ENCODE data around the gene URM1. TPM values are rescaled to one million over a fixed set of nuclear protein-coding genes. Genes with fewer than 3 reads are reported as not detected.
A peak's percentile ranks its signal among the peaks of the same experiment; 100 is the strongest.

URM1 gene
- total RNA-seq, 1 experiment from 2014 or later: 45.4 TPM

DNA sequence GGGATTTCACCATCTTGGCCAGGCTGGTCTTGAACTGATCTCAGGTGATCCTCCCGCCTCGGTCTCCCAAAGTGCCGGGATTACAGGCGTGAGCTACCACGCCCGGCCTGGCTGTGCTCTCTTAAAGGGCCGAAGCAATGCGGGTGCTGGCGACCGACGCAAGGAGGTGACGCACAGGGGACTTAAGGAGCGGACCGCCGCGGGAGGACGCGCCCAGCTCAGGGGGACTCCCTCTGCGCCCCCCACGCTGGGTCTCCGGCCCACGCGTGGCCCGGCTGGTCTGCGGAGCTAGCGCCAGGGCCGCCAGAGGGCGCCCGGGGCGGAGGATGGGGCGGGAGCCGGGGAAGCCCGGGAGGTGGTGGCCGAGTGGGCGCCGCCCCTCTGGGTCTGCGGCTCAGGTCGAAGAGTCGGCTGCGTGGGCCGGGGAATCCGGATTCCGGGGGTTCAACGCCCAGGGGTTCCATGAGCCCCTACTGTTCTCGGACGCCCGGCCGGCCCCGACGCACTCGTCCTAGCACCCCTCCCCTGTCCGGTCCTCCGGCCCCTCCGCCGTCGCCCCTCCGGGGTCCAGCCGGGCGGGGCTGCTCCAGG, 49.0 kb downstream of the URM1 start:
- in situ Hi-C loops (cut with HindIII; ENCODE audit: low pct_unique_long_range_greater_than_20kb, low sequenced_read_pairs): no loop called here
- peak; percentile 91 for ATAC-seq
- no peaks in the 10 kb centered on the region for H3K36me3 ChIP-seq (ENCODE audit: control insufficient read depth, insufficient read depth, low read length)
- intact Hi-C loops (cut with micrococcal nuclease; ENCODE audit: unreplicated experiment): no loop called here
- peak overlapping the region; percentile 64 to 65 for H3K4me3 ChIP-seq (ENCODE audit: low read depth in 2 of 2, low read length in 2 of 2)
- H3K27ac ChIP-seq (ENCODE audit: low read length): peak overlapping the region; percentile 29; the same call in 1 of the 2 replicates
- H3K4me1 ChIP-seq (ENCODE audit: control insufficient read depth, insufficient read depth, low read length): peaks cover 4% of the 10 kb centered on the region
- TF ChIP-seq POLR2AphosphoS5 (IDR thresholded peaks at IDR 0.05; ENCODE audit: low read depth, low read length) (no peak), TCF7L2 (IDR thresholded peaks at IDR 0.05; ENCODE audit: low read depth, low read length) (no peak), SIN3A (IDR thresholded peaks at IDR 0.05; ENCODE audit: borderline replicate concordance, insufficient read depth, low read depth, low read length) (peak; percentile 48; the same call in 1 of the 2 replicates)
- TF ChIP-seq, protein P1, sequence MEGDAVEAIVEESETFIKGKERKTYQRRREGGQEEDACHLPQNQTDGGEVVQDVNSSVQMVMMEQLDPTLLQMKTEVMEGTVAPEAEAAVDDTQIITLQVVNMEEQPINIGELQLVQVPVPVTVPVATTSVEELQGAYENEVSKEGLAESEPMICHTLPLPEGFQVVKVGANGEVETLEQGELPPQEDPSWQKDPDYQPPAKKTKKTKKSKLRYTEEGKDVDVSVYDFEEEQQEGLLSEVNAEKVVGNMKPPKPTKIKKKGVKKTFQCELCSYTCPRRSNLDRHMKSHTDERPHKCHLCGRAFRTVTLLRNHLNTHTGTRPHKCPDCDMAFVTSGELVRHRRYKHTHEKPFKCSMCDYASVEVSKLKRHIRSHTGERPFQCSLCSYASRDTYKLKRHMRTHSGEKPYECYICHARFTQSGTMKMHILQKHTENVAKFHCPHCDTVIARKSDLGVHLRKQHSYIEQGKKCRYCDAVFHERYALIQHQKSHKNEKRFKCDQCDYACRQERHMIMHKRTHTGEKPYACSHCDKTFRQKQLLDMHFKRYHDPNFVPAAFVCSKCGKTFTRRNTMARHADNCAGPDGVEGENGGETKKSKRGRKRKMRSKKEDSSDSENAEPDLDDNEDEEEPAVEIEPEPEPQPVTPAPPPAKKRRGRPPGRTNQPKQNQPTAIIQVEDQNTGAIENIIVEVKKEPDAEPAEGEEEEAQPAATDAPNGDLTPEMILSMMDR (IDR thresholded peaks at IDR 0.05): peak; percentile 91
- DNase-seq (ENCODE audit: low read depth, low spot score): no peak
- H3K27me3 ChIP-seq (ENCODE audit: control insufficient read depth, insufficient read depth, low read length): no peaks in the 10 kb centered on the region
- ChIA-PET CTCF (interaction anchor here (0.7 to 1.7 kb wide), 5 partner anchors 9 to 235 kb away, joined by 3 to 13 read pairs (median 5); no protein-coding TSS in a partner anchor), POLR2A (interaction anchor here (0.6 to 0.7 kb wide), 3 partner anchors 30 to 38 kb away, joined by 5 to 17 read pairs (median 7); partner anchors contain the start of gene ODF2)
- BruUV-seq (replicated peaks): no TSS peak
- H3K9me3 ChIP-seq (ENCODE audit: control insufficient read depth, insufficient read depth, low read depth, low read length): no peaks in the 10 kb centered on the region

DNA sequence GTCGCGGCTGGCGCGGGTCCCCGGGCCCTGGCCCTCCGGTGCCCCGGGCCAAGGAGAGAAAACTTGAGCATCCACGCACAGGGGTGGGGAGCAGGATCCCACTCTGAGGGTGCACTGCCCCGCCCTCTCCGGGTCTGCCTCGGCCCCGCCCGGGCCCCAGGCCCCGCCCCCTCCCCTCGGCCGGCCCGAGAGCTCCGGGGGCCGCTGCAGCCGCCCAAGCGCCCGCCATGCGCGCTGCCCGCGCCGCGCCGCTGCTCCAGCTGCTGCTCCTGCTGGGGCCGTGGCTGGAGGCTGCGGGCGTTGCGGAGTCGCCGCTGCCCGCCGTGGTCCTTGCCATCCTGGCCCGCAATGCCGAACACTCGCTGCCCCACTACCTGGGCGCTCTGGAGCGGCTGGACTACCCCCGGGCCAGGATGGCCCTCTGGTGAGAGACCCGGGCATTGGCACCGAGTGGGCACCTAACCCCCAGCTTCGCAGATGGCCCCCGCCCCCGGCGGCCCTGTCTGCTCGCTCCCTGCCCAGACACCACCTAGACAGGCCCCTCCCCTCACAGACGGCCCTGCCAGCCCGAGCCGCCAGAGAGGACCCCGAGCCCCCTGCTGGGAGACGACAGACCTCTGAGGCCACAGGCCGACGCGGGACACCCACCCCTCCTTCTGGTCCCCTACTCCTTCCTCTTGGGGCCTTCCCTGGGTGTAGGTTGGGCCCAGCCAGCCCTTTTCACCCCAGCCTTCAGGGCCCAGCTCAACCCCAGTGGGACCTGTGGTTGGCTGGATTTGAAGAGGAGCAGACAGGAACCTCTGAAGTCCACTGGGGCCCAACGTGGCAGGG, 49.7 kb downstream of the URM1 start, which contains the start of gene CERCAM:
Gene CERCAM, plus strand, starts transcription at position 207 of the 831 bp plus-strand sequence. Its CDS starts 21 bp downstream, at position 228.
- Histone ChIP-seq H3K4me3 (ENCODE audit: low read depth in 2 of 2, low read length in 2 of 2) (peak within 1 kb of the TSS; percentile 64 to 65), H3K4me1 (ENCODE audit: control insufficient read depth, insufficient read depth, low read length) (peaks cover 4% of the 10 kb centered on the region), H3K27ac (ENCODE audit: low read length) (peak within 1 kb of the TSS; percentile 29), H3K36me3 (ENCODE audit: control insufficient read depth, insufficient read depth, low read length) (no peaks in the 10 kb centered on the region), H3K9me3 (ENCODE audit: control insufficient read depth, insufficient read depth, low read depth, low read length) (no peaks in the 10 kb centered on the region), H3K27me3 (ENCODE audit: control insufficient read depth, insufficient read depth, low read length) (no peaks in the 10 kb centered on the region)
- BruUV-seq (replicated peaks): no TSS peak
- DNase-seq (ENCODE audit: low read depth, low spot score) (no peak), ATAC-seq (peak; percentile 90)
- ChIA-PET CTCF (interaction anchor here (0.6 to 1.7 kb wide), 11 partner anchors 8 to 235 kb away, joined by 3 to 13 read pairs (median 4); partner anchors contain the start of gene GOLGA2), POLR2A (interaction anchor here (0.6 to 0.7 kb wide), 4 partner anchors 29 to 230 kb away, joined by 5 to 17 read pairs (median 7); partner anchors contain the start of gene CIZ1)
- intact Hi-C loops (cut with micrococcal nuclease; ENCODE audit: unreplicated experiment): no loop called here
- in situ Hi-C loops (cut with HindIII; ENCODE audit: low pct_unique_long_range_greater_than_20kb, low sequenced_read_pairs): no loop called here
- TF ChIP-seq, protein P2, sequence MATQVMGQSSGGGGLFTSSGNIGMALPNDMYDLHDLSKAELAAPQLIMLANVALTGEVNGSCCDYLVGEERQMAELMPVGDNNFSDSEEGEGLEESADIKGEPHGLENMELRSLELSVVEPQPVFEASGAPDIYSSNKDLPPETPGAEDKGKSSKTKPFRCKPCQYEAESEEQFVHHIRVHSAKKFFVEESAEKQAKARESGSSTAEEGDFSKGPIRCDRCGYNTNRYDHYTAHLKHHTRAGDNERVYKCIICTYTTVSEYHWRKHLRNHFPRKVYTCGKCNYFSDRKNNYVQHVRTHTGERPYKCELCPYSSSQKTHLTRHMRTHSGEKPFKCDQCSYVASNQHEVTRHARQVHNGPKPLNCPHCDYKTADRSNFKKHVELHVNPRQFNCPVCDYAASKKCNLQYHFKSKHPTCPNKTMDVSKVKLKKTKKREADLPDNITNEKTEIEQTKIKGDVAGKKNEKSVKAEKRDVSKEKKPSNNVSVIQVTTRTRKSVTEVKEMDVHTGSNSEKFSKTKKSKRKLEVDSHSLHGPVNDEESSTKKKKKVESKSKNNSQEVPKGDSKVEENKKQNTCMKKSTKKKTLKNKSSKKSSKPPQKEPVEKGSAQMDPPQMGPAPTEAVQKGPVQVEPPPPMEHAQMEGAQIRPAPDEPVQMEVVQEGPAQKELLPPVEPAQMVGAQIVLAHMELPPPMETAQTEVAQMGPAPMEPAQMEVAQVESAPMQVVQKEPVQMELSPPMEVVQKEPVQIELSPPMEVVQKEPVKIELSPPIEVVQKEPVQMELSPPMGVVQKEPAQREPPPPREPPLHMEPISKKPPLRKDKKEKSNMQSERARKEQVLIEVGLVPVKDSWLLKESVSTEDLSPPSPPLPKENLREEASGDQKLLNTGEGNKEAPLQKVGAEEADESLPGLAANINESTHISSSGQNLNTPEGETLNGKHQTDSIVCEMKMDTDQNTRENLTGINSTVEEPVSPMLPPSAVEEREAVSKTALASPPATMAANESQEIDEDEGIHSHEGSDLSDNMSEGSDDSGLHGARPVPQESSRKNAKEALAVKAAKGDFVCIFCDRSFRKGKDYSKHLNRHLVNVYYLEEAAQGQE (IDR thresholded peaks at IDR 0.05; ENCODE audit: insufficient read depth in 1 of 2, low read depth in 2 of 2, low read length in 1 of 2): no peak
- TF ChIP-seq TCF7L2 (IDR thresholded peaks at IDR 0.05; ENCODE audit: low read depth, low read length) (no peak), POLR2AphosphoS5 (IDR thresholded peaks at IDR 0.05; ENCODE audit: low read depth, low read length) (no peak), SIN3A (IDR thresholded peaks at IDR 0.05; ENCODE audit: borderline replicate concordance, insufficient read depth, low read depth, low read length) (no peak)
- TF ChIP-seq, protein P1 (IDR thresholded peaks at IDR 0.05): no peak

Data from Panc1 (cell line).